UCSD-AML1 (cell line): ENCODE measurements around the gene WASL.
"Not testable (repeated sequence)": the region's sequence is repeated elsewhere in the genome, so short reads cannot be mapped to it uniquely, and the experiment has no call there.

Experiments used
- DNase-seq: peaks from one replicate; lab custom pipeline; 2025; ENCODE audit not compliant: unreplicated experiment; lab: John Stamatoyannopoulos, UW

Gene WASL

GRCh38 chr7:123748734-123749536 is at the start of gene WASL:
WASL (minus strand) TSS chr7:123749003; CDS start chr7:123748734, 269 bp downstream.
- DNase-seq, result peak; percentile 87

- no peak for DNase-seq
Measured at GRCh38 chr7:123797673-123798531, 49.1 kb upstream of the WASL start.

GRCh38 chr7:123796568-123796967 is 47.8 kb upstream of the WASL start:
- no peak for DNase-seq

GRCh38 chr7:123795917-123796316 is 47.1 kb upstream of the WASL start:
- no peak for DNase-seq

GRCh38 chr7:123795116-123795515 is 46.3 kb upstream of the WASL start:
- DNase-seq, result not testable (repeated sequence)

- no peak for DNase-seq
Measured at GRCh38 chr7:123792547-123792946, 43.7 kb upstream of the WASL start.

GRCh38 chr7:123791001-123791400 is 42.2 kb upstream of the WASL start:
- DNase-seq, result no peak

GRCh38 chr7:123789817-123790216 is 41.0 kb upstream of the WASL start:
- DNase-seq, result no peak

- DNase-seq, result no peak
Measured at GRCh38 chr7:123789206-123789784, 40.5 kb upstream of the WASL start.

- DNase-seq, result no peak
Measured at GRCh38 chr7:123788584-123788983, 39.8 kb upstream of the WASL start.

- no peak for DNase-seq
Measured at GRCh38 chr7:123787220-123788007, 38.6 kb upstream of the WASL start.

- no peak for DNase-seq
Measured at GRCh38 chr7:123784263-123784662, 35.5 kb upstream of the WASL start.

GRCh38 chr7:123783820-123784219 is 35.0 kb upstream of the WASL start:
- no peak for DNase-seq

- DNase-seq, result no peak
Measured at GRCh38 chr7:123782071-123782798, 33.4 kb upstream of the WASL start.

GRCh38 chr7:123780472-123780871 is 31.7 kb upstream of the WASL start:
- DNase-seq, result not testable (repeated sequence)

GRCh38 chr7:123774496-123774895 is 25.7 kb upstream of the WASL start:
- DNase-seq, result no peak

GRCh38 chr7:123773481-123773880 is 24.7 kb upstream of the WASL start:
- no peak for DNase-seq

GRCh38 chr7:123772652-123773051 is 23.8 kb upstream of the WASL start:
- no peak for DNase-seq

- no peak for DNase-seq
Measured at GRCh38 chr7:123771846-123772245, 23.0 kb upstream of the WASL start.

GRCh38 chr7:123771256-123771655 is 22.5 kb upstream of the WASL start:
- no peak for DNase-seq
